Activated T-cell treated with anti-CD3 and anti-CD28 coated beads, Interleukin-2, amount 50 U/mL, for 4 hours (primary cell): ENCODE results near the gene CSF1. TPM values are rescaled to one million over a fixed set of nuclear protein-coding genes. Genes with fewer than 3 reads are reported as not detected.
"Not testable (repeated sequence)": the region's sequence is repeated elsewhere in the genome, so short reads cannot be mapped to it uniquely, and the experiment has no call there.

Experiments
- ATAC-seq, 2 donors: fragments of 200-7000 bp; cut with Tn5 transposase; one replicate each; pipeline ENCODE4 v1.10.0; 2021
- DNase-seq: peaks from one replicate; pipeline ENCODE4 v3.0.0-alpha.2; 2020
- H3K27me3 Mint-ChIP-seq: one replicate; pipeline ENCODE4 v1.8.0; 2021; ENCODE audit warnings: low read depth, mixed read lengths
- H3K36me3 Mint-ChIP-seq: one replicate; pipeline ENCODE4 v1.8.0; 2022; ENCODE audit warnings: mixed read lengths; ENCODE audit not compliant: insufficient read depth
- H3K4me1 Mint-ChIP-seq: one replicate; pipeline ENCODE4 v1.8.0; 2021; ENCODE audit warnings: low read depth, mixed read lengths
- H3K4me3 Mint-ChIP-seq: one replicate; pipeline ENCODE4 v1.8.0; 2021; ENCODE audit warnings: mild to moderate bottlenecking, moderate library complexity, mixed read lengths
- H3K9me3 Mint-ChIP-seq: one replicate; pipeline ENCODE4 v1.8.0; 2021; ENCODE audit warnings: mixed read lengths
- total RNA-seq, 3 donors: library from RNA; stranded (reverse); gene quantifications; one replicate each; pipeline ENCODE4 v1.2.1, GENCODE V29; 2021

The CSF1 gene
- total RNA-seq, 3 donors from 2014 or later = 76.2 to 81.9 (median 77.8) TPM

DNA sequence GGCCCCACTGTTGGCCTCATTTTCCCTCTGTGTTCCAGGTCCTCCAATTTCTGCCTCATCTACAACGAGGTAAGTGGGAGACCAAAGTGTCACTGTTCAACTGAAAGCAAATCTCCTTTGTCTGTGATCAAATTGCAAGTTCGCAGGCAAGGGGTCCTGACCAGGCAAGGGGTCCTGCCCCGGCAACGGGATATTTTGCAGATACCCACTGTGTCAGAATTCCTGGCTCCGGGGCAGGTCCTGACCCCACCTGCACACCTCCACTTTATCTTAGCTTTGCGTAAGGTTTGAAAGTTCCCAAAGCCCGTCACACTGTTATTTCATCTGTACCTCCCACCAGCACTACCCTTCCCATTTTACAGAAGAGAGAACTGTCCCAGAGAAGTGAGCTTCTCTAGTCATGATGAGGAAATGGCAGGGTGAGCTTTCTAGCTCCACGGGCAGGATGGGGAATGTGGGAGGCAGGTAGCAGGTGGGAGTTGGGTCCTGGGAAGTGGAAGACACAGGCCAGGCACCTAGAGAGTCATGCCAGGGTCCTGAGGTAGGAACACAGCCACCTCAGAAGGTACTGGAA, 32.0 kb upstream of the CSF1 start:
- ATAC-seq = no peak
- no peak for DNase-seq
- no peak overlapping the region for H3K4me3 Mint-ChIP-seq
- peaks cover 2% of the 10 kb centered on the region for H3K27me3 Mint-ChIP-seq
- no peaks in the 10 kb centered on the region for H3K9me3 Mint-ChIP-seq
- H3K4me1 Mint-ChIP-seq = peaks cover 10% of the 10 kb centered on the region
- no peaks in the 10 kb centered on the region for H3K36me3 Mint-ChIP-seq

DNA sequence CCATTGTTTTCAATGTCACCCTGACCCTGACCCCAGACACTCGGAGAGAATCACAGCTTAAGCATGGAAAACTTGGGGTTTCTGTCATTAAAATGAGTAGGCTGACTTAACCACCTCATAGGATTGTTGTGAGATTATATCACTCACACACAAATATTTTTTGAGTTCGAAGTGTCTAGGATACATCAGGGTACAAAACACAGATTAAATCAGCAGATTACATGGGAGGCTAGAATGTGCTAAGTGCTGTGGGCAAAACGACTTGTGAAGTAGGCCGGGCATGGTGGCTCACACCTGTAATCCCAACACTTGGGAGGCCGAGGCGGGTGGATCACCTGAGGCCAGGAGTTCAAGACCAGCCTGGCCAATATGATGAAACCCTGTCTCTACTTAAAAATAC, 31.3 kb upstream of the CSF1 start:
- H3K9me3 Mint-ChIP-seq, H3K27me3 Mint-ChIP-seq, ATAC-seq, H3K4me3 Mint-ChIP-seq, H3K4me1 Mint-ChIP-seq, DNase-seq, H3K36me3 Mint-ChIP-seq: not testable (repeated sequence)

GRCh38 chr1:109879881-109880525, 30.6 kb upstream of the CSF1 start:
- Mint-ChIP-seq H3K36me3 (no peaks in the 10 kb centered on the region), H3K27me3 (no peaks in the 10 kb centered on the region), H3K9me3 (no peaks in the 10 kb centered on the region), H3K4me3 (no peak overlapping the region), H3K4me1 (peaks cover 5% of the 10 kb centered on the region)
- DNase-seq = no peak
- ATAC-seq = no peak

- H3K4me3 Mint-ChIP-seq = no peak overlapping the region
- H3K9me3 Mint-ChIP-seq = no peaks in the 10 kb centered on the region
- no peak for DNase-seq
- no peak for ATAC-seq
- no peaks in the 10 kb centered on the region for H3K36me3 Mint-ChIP-seq
- no peaks in the 10 kb centered on the region for H3K27me3 Mint-ChIP-seq
- no peaks in the 10 kb centered on the region for H3K4me1 Mint-ChIP-seq
Observed at GRCh38 chr1:109880971-109881894, 29.4 kb upstream of the CSF1 start.

DNA sequence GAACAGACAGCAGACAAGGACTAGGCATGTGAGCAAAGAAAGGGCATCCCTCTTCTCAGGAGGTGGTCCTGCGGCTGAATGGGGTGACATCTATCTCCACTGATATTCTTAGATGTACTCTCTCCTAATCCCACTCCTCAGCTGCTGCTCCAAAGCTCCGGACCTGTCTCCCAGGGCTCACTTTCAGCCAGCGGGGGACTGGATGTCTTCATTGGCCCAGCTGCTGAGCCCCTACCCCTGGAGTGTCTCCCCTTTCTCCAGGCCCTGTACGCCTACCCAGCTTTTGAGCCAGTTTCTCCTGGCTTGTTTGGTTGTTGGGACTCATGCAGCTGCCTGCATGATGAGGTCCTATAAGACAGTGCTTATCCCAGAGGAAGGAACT, 28.8 kb upstream of the CSF1 start:
- no peaks in the 10 kb centered on the region for H3K9me3 Mint-ChIP-seq
- H3K27me3 Mint-ChIP-seq = no peaks in the 10 kb centered on the region
- no peaks in the 10 kb centered on the region for H3K4me1 Mint-ChIP-seq
- ATAC-seq = no peak
- no peak for DNase-seq
- no peaks in the 10 kb centered on the region for H3K36me3 Mint-ChIP-seq
- no peak overlapping the region for H3K4me3 Mint-ChIP-seq

DNA sequence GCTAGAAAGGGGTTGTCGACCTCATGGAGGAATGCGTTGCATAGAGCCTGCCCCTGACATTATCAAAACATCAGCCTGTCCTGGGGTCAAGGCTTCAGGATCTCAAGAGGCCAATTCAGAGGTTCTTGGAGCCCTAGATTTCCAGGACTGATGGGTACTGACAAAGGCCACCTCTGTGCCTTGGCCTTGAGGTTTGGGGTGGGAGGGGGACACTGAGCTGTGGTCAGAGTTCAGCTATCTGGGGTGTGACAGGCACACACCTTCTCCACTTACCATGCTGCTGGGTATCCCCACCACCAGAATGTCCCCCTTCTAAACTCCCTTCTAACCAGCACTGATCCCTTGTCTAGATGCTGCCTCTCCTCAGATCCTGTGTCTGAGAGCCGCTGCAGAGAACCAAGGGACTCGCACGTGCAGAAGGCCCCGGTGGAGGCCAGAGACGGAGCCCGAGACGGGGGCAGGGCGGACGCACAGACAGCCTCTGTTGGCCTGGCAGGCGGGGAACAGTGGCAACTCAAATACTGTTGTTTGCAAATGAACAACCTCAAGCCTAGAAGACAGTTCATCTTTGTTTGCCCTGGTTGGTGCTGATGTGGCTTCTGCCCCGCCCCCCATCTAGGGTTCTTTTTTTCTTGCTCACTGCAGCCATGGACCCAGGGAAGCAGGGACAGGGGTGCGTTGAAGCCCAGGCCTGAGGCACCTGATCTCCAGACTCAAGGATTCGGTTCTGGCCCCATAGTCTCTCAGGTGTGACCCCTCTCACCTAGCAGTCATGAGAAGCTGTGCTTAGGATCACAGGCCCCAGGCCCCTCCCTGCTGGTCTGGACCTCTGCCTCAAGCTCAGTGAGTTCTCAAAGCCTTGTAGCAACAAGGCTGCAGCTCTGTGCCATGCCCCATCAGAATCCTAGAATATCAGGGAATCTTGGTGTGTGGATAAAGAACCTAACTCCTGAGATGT, 28.1 kb upstream of the CSF1 start:
- Mint-ChIP-seq H3K9me3 (no peaks in the 10 kb centered on the region), H3K4me3 (no peak overlapping the region)
- DNase-seq = no peak

GRCh38 chr1:109883248-109883955, 27.2 kb upstream of the CSF1 start:
- Mint-ChIP-seq H3K4me1 (no peaks in the 10 kb centered on the region), H3K4me3 (no peak overlapping the region), H3K27me3 (no peaks in the 10 kb centered on the region), H3K9me3 (no peaks in the 10 kb centered on the region), H3K36me3 (no peaks in the 10 kb centered on the region)
- DNase-seq = no peak
- ATAC-seq = no peak

More for the DNA sequence above, 28.1 kb upstream of the CSF1 start:
- ATAC-seq = no peak
- Mint-ChIP-seq H3K4me1 (no peaks in the 10 kb centered on the region), H3K27me3 (no peaks in the 10 kb centered on the region), H3K36me3 (no peaks in the 10 kb centered on the region)

GRCh38 chr1:109884242-109884891, 26.3 kb upstream of the CSF1 start:
- no peak overlapping the region for H3K4me3 Mint-ChIP-seq
- no peaks in the 10 kb centered on the region for H3K36me3 Mint-ChIP-seq
- H3K4me1 Mint-ChIP-seq = peaks cover 5% of the 10 kb centered on the region
- DNase-seq (no peak), ATAC-seq (no peak)
- no peaks in the 10 kb centered on the region for H3K9me3 Mint-ChIP-seq
- H3K27me3 Mint-ChIP-seq = no peaks in the 10 kb centered on the region

DNA sequence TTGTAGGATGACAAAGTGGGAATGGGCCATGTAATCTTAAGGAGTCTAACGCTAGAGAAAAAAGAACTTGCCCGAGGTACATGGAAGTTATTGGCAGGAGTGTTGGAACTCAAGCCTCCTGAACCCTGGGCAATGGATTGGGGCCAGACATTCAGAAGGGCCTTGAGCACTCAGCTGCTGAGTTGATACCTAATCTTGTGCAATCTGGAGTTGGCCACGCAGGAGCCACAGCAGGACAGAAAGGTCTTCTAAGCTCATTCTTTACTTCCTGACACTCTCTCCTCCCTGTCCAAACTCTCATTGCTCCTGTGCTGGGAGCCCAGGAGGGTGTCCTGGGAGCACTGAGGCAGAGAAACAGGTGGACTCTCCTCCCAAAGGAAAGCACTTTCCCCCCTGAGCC, 25.1 kb upstream of the CSF1 start:
- no peak for DNase-seq
- H3K27me3 Mint-ChIP-seq = no peaks in the 10 kb centered on the region
- ATAC-seq = no peak
- no peak overlapping the region for H3K4me3 Mint-ChIP-seq
- no peaks in the 10 kb centered on the region for H3K36me3 Mint-ChIP-seq
- peaks cover 15% of the 10 kb centered on the region for H3K4me1 Mint-ChIP-seq
- no peaks in the 10 kb centered on the region for H3K9me3 Mint-ChIP-seq

GRCh38 chr1:109886827-109887226, 23.8 kb upstream of the CSF1 start:
- Mint-ChIP-seq H3K4me1 (peaks cover 28% of the 10 kb centered on the region), H3K4me3 (no peak overlapping the region), H3K36me3 (no peaks in the 10 kb centered on the region), H3K27me3 (no peaks in the 10 kb centered on the region), H3K9me3 (no peaks in the 10 kb centered on the region)
- DNase-seq (no peak), ATAC-seq (no peak)

DNA sequence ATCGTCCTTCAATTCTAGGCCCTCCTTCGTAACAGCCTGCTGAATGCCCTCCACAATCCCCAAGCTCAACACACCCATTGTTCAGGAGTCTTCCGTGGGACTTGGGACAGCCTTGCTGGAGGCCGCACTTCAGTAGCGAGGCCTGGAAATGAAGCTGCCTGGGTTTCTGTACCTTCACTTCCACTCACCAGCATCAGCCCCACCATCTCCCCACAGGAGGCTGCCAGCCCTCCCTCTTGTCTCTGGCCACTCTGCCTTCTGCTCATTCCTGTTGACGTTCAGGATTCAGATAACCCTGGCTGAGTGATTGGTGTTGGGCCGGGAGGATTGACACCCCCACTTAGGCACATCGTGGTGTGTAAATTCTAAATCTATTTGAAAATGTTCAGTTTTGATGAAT, 23.4 kb upstream of the CSF1 start:
- ATAC-seq = no peak
- Mint-ChIP-seq H3K36me3 (no peaks in the 10 kb centered on the region), H3K9me3 (no peaks in the 10 kb centered on the region), H3K4me1 (peaks cover 30% of the 10 kb centered on the region), H3K27me3 (no peaks in the 10 kb centered on the region), H3K4me3 (no peak overlapping the region)
- no peak for DNase-seq

DNA sequence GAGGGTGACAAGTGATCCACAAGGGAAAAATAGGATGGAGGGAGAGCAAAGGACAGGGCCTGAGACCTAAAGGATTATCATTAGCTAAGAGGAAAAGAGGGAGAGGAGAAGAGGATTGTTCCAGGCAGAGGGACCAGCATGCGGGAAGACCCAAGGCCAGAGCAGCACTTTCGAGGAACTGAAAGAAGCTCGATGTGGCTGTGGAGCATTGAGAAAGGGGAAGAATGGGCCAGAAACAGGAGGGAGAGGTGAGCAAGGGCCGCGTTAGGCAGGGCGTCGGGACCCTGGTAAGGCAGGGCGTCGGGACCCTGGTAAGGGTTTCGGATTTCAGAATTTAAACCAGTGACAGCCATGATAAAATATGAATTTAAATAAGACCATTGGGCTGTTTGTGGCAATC, 22.8 kb upstream of the CSF1 start:
- Mint-ChIP-seq H3K27me3 (no peaks in the 10 kb centered on the region), H3K4me1 (peaks cover 30% of the 10 kb centered on the region), H3K9me3 (no peaks in the 10 kb centered on the region), H3K4me3 (no peak overlapping the region), H3K36me3 (no peaks in the 10 kb centered on the region)
- DNase-seq = no peak
- ATAC-seq = no peak

DNA sequence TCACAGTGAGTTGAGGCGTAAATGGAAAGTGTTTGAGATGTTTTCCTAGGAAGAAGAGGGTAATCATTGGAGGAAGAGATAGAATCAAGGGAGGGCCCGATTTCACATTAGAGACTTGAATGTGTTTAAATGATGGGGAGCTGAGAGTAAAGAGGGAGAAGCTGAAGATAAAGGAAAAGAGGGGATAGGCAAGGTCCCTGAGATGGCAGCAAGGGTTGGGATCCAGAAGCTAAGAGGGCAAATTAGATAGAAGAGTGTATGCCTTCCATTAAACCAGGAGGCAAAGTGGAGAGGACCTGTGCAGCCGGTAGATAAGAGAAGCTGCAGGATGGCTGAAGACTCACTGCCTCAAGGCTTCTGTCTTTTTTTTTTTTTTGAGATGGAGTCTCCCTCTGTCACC, 21.6 kb upstream of the CSF1 start:
- Mint-ChIP-seq H3K9me3 (no peaks in the 10 kb centered on the region), H3K4me1 (peaks cover 30% of the 10 kb centered on the region), H3K27me3 (no peaks in the 10 kb centered on the region), H3K4me3 (no peak overlapping the region), H3K36me3 (no peaks in the 10 kb centered on the region)
- ATAC-seq = no peak
- DNase-seq = no peak
